ES-I3 (cell line): ENCODE results near the gene ITPR3.

Experiments used
- H3K36me3 ChIP-seq: 2 replicates; pipeline ENCODE4 v1.6.1; 2013; ENCODE audit warnings: mild to moderate bottlenecking, low read length, control low read depth, moderate library complexity; ENCODE audit not compliant: insufficient read depth
- H3K4me1 ChIP-seq: 2 replicates; pipeline ENCODE4 v1.6.1; 2013; ENCODE audit warnings: mild to moderate bottlenecking, control low read depth, low read length; ENCODE audit not compliant: insufficient read depth
- H3K9ac ChIP-seq: 2 replicates; pipeline ENCODE4 v1.6.1; 2013; ENCODE audit warnings: low read depth, mild to moderate bottlenecking, low read length, moderate library complexity
- H3K9me3 ChIP-seq: 2 replicates; pipeline ENCODE4 v1.6.1; 2013; ENCODE audit warnings: mild to moderate bottlenecking, low read length, moderate library complexity; ENCODE audit not compliant: control insufficient read depth, insufficient read depth

Gene ITPR3

GRCh38 chr6:33700391-33701050, 79.4 kb downstream of the ITPR3 start:
- H3K36me3 ChIP-seq, result peaks cover 30% of the 10 kb centered on the region
- H3K9ac ChIP-seq, result no peak overlapping the region
- H3K4me1 ChIP-seq, result peaks cover 12% of the 10 kb centered on the region; the same call in 1 of the 2 replicates
- no peaks in the 10 kb centered on the region for H3K9me3 ChIP-seq

GRCh38 chr6:33702345-33702977, 81.3 kb downstream of the ITPR3 start:
- Histone ChIP-seq H3K9ac (no peak overlapping the region), H3K4me1 (peaks cover 6% of the 10 kb centered on the region; the same call in 1 of the 2 replicates), H3K36me3 (peaks cover 22% of the 10 kb centered on the region), H3K9me3 (no peaks in the 10 kb centered on the region)

- Histone ChIP-seq H3K36me3 (peaks cover 19% of the 10 kb centered on the region), H3K4me1 (peaks cover 3% of the 10 kb centered on the region; the same call in 1 of the 2 replicates), H3K9ac (no peak overlapping the region), H3K9me3 (no peaks in the 10 kb centered on the region)
Measured at GRCh38 chr6:33704215-33705066, 83.3 kb downstream of the ITPR3 start.

GRCh38 chr6:33705268-33705885, 84.3 kb downstream of the ITPR3 start:
- Histone ChIP-seq H3K4me1 (peaks cover 1% of the 10 kb centered on the region; the same call in 1 of the 2 replicates), H3K9me3 (no peaks in the 10 kb centered on the region), H3K9ac (no peak overlapping the region), H3K36me3 (peaks cover 23% of the 10 kb centered on the region)

- H3K9me3 ChIP-seq, result no peaks in the 10 kb centered on the region
- H3K4me1 ChIP-seq, result peaks cover 7% of the 10 kb centered on the region; the same call in 1 of the 2 replicates
- no peak overlapping the region for H3K9ac ChIP-seq
- H3K36me3 ChIP-seq, result peaks cover 26% of the 10 kb centered on the region
Measured at GRCh38 chr6:33705955-33706725, 85.0 kb downstream of the ITPR3 start.

- no peaks in the 10 kb centered on the region for H3K9me3 ChIP-seq
- H3K9ac ChIP-seq, result no peak overlapping the region
- peaks cover 26% of the 10 kb centered on the region for H3K36me3 ChIP-seq
- H3K4me1 ChIP-seq, result peaks cover 7% of the 10 kb centered on the region; the same call in 1 of the 2 replicates
Measured at GRCh38 chr6:33707771-33708170, 86.6 kb downstream of the ITPR3 start.

GRCh38 chr6:33708516-33709204, 87.5 kb downstream of the ITPR3 start:
- Histone ChIP-seq H3K9me3 (no peaks in the 10 kb centered on the region), H3K4me1 (peaks cover 7% of the 10 kb centered on the region; the same call in 1 of the 2 replicates), H3K36me3 (peaks cover 26% of the 10 kb centered on the region), H3K9ac (no peak overlapping the region)

GRCh38 chr6:33709605-33710295, 88.6 kb downstream of the ITPR3 start:
- Histone ChIP-seq H3K9me3 (no peaks in the 10 kb centered on the region), H3K4me1 (peaks cover 7% of the 10 kb centered on the region; the same call in 1 of the 2 replicates), H3K9ac (no peak overlapping the region), H3K36me3 (peaks cover 26% of the 10 kb centered on the region)

GRCh38 chr6:33710296-33711121, 89.4 kb downstream of the ITPR3 start:
- peaks cover 7% of the 10 kb centered on the region; the same call in 1 of the 2 replicates for H3K4me1 ChIP-seq
- peaks cover 26% of the 10 kb centered on the region for H3K36me3 ChIP-seq
- peak overlapping the region; percentile 83 for H3K9ac ChIP-seq
- H3K9me3 ChIP-seq, result no peaks in the 10 kb centered on the region

GRCh38 chr6:33711140-33712129, 90.3 kb downstream of the ITPR3 start, which contains the start of gene UQCC2:
Gene UQCC2, minus strand, starts transcription at chr6:33711700. Its CDS starts 14 bp downstream, at chr6:33711686.
- Histone ChIP-seq H3K9me3 (no peaks in the 10 kb centered on the region), H3K4me1 (peaks cover 10% of the 10 kb centered on the region), H3K9ac (peak within 1 kb of the TSS; percentile 83), H3K36me3 (peaks cover 26% of the 10 kb centered on the region)

GRCh38 chr6:33712914-33713313, 91.8 kb downstream of the ITPR3 start:
- Histone ChIP-seq H3K9me3 (no peaks in the 10 kb centered on the region), H3K4me1 (peaks cover 20% of the 10 kb centered on the region), H3K36me3 (peaks cover 25% of the 10 kb centered on the region), H3K9ac (no peak overlapping the region)
